ENCODE measurements around the gene ARHGEF19.
A peak's percentile ranks its signal among the peaks of the same experiment; 100 is the strongest.

Gene ARHGEF19

DNA sequence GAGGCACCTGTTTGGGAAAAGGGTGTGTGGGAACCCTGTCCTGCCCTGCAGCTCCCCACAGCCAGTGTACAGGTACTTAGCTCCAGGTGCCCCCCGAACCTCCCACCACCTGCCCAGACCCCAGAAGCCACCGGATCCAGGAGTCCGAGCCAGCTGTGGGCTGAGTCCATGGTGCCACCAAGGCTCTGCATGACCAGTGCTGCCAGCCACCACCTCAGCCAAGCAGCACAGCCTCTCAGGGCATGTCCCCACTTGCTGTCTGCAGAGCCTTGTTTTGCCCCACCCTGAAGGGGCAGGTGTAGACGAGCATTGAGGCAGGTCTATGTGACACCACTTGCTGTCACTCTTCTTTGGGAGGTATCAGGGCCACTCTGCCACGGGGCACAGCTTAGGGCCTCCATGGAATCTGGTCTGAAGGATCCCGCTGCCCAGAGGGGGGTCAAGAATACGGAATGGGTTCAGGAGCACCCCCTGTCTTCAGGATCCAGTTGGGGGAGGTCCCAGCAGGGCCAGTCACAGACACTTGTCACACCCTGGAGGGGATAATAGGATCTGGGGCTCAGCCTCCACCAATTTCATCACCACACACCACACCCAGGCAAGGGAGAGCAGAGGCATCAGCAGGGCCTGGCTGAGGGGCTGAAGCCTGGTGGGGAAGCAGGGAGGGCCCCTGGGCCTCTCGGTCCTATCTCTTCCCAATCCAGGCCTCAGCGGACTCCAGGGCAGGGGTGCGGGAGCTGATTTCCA is 27.7 kb downstream of the ARHGEF19 start:
- no peak for DNase-seq (ENCODE audit: low spot score)
- H3K27ac ChIP-seq (ENCODE audit: poor library complexity, severe bottlenecking), result peak overlapping the region; percentile 98
- TF ChIP-seq, protein P1, sequence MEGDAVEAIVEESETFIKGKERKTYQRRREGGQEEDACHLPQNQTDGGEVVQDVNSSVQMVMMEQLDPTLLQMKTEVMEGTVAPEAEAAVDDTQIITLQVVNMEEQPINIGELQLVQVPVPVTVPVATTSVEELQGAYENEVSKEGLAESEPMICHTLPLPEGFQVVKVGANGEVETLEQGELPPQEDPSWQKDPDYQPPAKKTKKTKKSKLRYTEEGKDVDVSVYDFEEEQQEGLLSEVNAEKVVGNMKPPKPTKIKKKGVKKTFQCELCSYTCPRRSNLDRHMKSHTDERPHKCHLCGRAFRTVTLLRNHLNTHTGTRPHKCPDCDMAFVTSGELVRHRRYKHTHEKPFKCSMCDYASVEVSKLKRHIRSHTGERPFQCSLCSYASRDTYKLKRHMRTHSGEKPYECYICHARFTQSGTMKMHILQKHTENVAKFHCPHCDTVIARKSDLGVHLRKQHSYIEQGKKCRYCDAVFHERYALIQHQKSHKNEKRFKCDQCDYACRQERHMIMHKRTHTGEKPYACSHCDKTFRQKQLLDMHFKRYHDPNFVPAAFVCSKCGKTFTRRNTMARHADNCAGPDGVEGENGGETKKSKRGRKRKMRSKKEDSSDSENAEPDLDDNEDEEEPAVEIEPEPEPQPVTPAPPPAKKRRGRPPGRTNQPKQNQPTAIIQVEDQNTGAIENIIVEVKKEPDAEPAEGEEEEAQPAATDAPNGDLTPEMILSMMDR (IDR thresholded peaks at IDR 0.05; ENCODE audit: poor library complexity, severe bottlenecking), result no peak
- H3K9me3 ChIP-seq (ENCODE audit: severe bottlenecking), result no peaks in the 10 kb centered on the region
- H3K27me3 ChIP-seq (ENCODE audit: insufficient read depth, poor library complexity, severe bottlenecking), result no peaks in the 10 kb centered on the region
- no peak overlapping the region for H3K4me3 ChIP-seq (ENCODE audit: severe bottlenecking)
- H3K4me1 ChIP-seq (ENCODE audit: insufficient read depth, poor library complexity, severe bottlenecking), result peaks cover 58% of the 10 kb centered on the region
- no peak; the same call in 2 of the 3 replicates for ATAC-seq (ENCODE audit: low read depth)
- no peaks in the 10 kb centered on the region for H3K36me3 ChIP-seq (ENCODE audit: low read depth)

DNA sequence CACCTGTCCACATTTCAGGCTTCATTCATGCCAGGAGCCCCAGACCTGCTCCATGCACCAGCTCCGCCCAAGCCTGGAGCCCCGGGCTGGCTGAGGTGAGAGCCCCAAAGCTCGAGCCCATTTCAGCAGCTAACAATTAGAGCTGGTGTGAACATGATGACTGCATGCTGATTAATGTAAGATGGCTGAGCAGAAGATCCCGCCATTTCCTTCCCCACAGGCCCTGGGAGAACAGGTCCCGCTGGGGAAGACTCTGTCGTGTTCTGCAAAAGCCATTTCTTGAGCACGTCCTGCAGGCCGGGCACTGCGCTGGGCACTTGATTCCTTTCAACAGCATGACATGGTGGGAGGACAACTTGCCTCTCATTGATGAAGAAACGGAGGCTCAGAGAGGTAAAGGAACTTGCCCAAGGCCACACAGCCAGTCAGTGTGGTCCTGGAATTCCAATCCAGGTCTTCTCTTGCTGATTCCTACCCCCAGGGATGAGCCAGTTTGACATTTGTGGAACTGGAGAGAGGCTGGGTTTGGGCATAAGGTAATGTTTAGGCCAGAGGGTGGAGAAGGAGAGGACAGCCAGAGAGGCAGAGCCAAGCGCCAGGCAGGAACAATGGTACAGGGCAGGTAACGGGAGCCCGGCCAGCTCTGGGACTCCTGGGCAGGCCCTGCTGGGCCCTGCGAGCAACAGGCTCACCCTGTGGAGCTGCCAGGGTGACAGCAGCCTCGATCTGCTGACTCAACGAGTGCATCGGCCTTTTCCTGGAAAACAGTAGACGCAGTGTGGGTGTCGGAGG is 28.5 kb downstream of the ARHGEF19 start:
- Histone ChIP-seq H3K4me1 (ENCODE audit: insufficient read depth, poor library complexity, severe bottlenecking) (peaks cover 59% of the 10 kb centered on the region), H3K36me3 (ENCODE audit: low read depth) (no peaks in the 10 kb centered on the region), H3K9me3 (ENCODE audit: severe bottlenecking) (no peaks in the 10 kb centered on the region), H3K27me3 (ENCODE audit: insufficient read depth, poor library complexity, severe bottlenecking) (no peaks in the 10 kb centered on the region), H3K4me3 (ENCODE audit: severe bottlenecking) (no peak overlapping the region), H3K27ac (ENCODE audit: poor library complexity, severe bottlenecking) (peak overlapping the region; percentile 98)
- DNase-seq (ENCODE audit: low spot score) (no peak), ATAC-seq (ENCODE audit: low read depth) (no peak)
- TF ChIP-seq, protein P1 (IDR thresholded peaks at IDR 0.05; ENCODE audit: poor library complexity, severe bottlenecking), result no peak

DNA sequence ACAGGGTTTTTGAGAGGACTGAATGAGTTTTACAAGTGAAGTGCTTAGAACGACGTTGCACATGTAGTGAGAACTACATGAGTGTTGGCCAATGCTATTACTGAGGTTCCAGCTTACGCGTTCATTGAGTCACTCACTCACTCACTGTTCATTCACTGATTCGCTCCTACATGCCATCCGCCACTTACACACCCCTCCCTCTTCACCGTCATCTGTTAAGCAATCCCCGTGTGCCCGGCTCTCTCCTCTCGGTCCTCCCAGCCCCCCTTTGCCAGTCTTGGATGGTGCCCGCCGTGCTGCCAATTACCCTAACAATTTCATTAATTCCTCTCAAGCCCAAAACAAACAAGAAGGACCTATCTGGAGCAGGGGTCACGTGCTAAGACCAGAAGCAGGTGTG is 29.3 kb downstream of the ARHGEF19 start:
- Histone ChIP-seq H3K4me1 (ENCODE audit: insufficient read depth, poor library complexity, severe bottlenecking) (peaks cover 58% of the 10 kb centered on the region), H3K4me3 (ENCODE audit: severe bottlenecking) (no peak overlapping the region), H3K9me3 (ENCODE audit: severe bottlenecking) (no peaks in the 10 kb centered on the region), H3K27ac (ENCODE audit: poor library complexity, severe bottlenecking) (peak overlapping the region; percentile 98), H3K27me3 (ENCODE audit: insufficient read depth, poor library complexity, severe bottlenecking) (no peaks in the 10 kb centered on the region), H3K36me3 (ENCODE audit: low read depth) (no peaks in the 10 kb centered on the region)
- TF ChIP-seq, protein P1 (IDR thresholded peaks at IDR 0.05; ENCODE audit: poor library complexity, severe bottlenecking), result no peak
- ATAC-seq (ENCODE audit: low read depth) (peak; percentile 62), DNase-seq (ENCODE audit: low spot score) (peak; percentile 89)

DNA sequence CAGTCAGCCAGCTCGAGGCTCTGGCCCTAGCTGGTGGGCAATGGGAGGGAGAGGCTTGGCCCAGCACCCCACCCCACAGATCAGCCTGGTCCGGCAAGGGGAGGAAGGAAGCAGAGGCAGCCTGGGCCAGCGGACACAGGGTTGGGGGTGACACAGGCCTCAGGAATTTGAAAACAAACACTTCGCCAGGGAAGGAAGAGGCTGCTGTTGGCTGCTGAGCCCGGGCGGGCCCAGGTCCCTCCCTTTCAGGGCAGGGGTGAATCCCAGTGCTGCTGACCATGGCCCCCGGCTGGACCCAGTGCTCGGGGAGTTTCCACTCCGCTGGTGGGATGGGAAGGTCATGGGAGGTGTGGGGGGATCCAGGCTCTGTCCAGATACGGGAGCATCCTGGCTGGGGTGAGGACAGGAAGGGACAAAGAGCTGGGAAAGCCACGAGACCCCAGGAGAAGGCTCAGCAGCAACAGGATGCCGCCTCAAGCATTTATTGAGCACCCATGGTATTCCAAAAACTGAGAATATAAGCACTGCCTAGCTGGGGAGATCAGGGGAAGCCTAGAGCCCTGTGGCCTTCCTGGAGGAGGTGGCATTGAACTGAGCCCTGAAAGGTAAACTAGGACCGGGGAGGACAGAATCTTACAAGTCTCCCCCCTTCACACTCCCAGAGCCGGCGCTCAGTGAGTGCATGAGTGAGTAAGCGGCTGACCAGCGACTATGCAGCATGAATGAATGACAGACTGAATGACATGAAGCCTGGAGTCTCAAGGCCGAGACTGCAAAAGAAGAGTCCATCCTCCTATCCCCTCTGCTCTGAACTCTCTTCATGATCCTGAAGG is 30.3 kb downstream of the ARHGEF19 start:
- Histone ChIP-seq H3K36me3 (ENCODE audit: low read depth) (no peaks in the 10 kb centered on the region), H3K9me3 (ENCODE audit: severe bottlenecking) (no peaks in the 10 kb centered on the region), H3K27ac (ENCODE audit: poor library complexity, severe bottlenecking) (peak overlapping the region; percentile 98), H3K4me1 (ENCODE audit: insufficient read depth, poor library complexity, severe bottlenecking) (peaks cover 51% of the 10 kb centered on the region), H3K4me3 (ENCODE audit: severe bottlenecking) (no peak overlapping the region), H3K27me3 (ENCODE audit: insufficient read depth, poor library complexity, severe bottlenecking) (no peaks in the 10 kb centered on the region)
- TF ChIP-seq, protein P1 (IDR thresholded peaks at IDR 0.05; ENCODE audit: poor library complexity, severe bottlenecking), result no peak
- ATAC-seq (ENCODE audit: low read depth), result peak; percentile 89
- DNase-seq (ENCODE audit: low spot score), result peak; percentile 92
